NCI-H2081 (cell line): ENCODE measurements around the gene CUL3.

Experiments
- DNase-seq, 2 experiments: peaks; one replicate each; lab custom pipeline; 2025; lab: John Stamatoyannopoulos, UW

Gene CUL3

DNA sequence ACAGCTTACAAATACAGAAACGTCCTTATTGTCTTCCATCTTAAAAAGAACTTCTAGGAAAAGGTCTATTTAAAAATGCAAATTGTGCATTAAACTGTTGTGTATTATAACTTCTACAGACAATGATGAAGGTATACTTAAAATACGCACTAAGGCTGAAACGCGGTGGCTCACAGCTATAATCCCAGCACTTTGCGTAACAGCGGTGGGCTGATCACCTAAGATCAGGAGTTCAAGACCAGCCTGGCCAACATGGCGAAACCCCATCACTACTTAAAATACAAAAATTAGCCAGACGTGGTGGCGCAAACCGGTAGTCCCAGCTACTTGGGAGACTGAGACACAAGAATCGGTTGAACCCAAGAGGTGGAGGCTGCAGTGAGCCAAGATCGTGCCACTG lies 4.9 kb downstream of the CUL3 start:
- DNase-seq, result no peak

DNA sequence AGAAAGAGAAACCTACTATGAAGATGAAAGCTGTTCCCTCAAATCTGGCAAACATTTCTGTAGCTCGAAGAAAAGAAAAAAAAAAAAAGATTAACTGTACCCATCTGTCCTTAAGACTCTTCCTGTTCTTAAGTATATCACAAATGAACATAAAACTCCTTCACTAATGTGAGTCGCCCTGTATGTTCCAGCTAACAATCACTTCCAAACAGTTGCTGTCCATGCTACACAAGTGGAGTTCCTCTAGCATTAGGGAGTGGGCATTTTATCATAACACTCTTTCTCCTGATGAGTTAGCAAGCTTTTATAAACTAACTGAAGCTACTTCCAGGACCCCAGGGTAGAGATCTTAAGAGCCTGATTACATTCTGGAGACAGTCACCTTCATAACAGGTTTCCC lies 5.8 kb downstream of the CUL3 start:
- no peak for DNase-seq

DNA sequence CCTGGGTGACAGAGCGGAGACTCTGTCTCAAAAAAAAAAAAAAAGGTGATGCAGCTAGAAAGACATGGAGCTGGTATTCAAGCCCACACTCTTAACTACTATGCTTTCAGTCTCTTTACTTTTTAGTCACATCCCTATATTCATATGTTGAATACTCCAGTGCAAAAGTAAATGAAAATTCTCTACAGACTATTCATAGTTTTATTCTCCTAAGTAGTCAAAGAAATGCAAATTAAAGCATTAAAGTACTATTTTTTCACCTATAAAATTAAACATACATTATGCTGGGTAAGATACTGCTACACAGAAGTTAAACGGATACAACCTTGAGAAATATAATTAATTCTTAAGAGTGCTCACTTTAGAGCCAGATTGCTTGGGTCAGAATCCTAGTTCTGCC lies 7.6 kb downstream of the CUL3 start:
- DNase-seq, result no peak

DNA sequence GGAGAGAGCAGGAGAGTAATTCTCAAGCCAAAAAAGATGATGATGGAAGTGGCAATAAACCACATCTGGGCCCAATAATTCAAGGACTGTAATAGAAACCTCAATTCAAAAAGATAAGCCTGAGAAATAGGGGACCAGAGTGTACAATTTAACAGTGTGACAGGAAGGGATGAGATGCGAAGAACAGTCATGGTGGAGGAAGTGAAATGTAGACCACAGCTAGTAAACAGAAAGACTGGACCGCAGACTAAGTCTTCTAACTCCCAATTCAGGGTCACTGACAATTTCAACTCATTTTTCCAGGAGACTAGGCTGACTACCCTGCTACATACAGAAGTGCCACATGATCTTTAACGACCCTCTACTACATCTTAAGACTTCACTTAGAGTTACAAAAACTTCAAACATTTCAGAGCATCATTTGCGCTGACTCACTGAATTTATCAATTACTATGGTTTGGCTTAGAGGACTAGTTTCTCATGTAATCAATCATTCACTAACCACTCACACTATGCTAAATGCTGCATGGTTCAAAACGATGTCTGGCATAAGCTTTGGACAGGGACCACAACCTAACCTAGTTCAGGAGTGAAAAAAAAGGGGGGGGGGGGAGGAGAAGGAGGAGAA lies 9.0 kb downstream of the CUL3 start:
- no peak for DNase-seq

DNA sequence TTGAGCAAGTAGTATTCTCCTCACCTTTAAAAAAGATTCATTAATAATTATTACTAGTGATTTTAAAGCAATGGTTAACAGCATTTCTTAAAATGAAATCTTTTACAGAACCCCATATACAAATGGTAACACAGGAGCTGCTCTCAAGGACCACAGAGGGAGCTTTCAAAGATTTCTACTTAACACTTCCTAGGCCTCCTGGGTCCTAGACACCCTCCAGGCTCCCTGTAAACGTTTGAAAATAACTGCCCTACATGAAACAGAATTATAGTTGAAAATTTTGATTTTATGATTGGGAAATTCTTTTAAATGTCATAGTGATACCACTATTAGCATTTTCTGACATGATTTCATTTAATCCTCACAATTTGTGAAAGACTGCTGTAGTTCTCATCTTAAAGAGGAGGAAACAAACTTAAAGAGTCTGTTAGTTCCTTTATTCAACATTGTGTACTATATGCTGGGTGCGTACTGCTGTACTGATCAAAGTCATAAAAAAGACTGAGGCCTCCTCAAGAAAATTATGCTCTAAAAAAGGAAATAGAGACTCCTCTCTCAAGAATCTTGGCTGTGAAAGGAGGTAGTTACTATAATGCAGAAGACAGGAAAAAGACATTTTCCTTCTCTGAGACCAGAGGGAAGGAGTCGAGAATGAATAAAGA lies 10.6 kb downstream of the CUL3 start:
- DNase-seq, result no peak

DNA sequence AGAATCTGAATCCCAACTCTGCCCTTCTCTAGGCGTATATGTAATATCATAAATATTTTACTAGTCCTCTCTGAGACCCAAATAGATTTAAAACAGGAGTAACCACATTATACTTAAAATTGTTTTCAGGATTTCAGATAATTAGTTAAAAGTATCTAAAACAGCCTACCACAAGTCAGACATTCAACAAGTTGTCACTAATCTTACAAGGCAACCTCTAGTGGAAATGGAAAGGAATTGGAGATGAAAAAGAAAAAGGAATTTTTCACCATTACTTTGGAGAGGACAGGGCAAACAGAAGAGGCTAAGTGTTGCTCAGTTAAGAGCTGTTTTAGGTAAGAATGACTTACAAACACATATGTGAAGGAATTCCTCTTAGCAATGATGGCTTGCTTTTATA lies 11.4 kb downstream of the CUL3 start:
- DNase-seq, result no peak

DNA sequence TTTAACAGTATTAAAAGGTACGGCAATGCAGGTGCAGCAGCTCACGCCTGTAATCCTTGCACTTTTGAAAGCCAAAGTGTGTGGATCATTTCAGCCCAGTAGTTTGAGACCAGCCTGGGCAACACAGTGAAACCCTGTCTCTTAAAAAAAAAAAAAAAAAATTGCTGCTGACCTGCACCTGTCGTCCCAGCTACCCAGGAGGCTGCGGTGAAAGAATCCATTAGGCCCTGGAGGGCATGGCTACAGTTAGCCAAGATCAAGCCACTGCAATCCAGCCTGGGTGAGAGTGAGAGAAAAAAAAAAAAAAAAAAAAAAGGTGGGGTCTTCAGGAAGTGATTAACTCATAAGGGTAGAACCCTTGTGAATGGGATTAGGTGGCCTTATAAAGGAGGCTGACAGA lies 12.8 kb downstream of the CUL3 start:
- DNase-seq, result no peak

DNA sequence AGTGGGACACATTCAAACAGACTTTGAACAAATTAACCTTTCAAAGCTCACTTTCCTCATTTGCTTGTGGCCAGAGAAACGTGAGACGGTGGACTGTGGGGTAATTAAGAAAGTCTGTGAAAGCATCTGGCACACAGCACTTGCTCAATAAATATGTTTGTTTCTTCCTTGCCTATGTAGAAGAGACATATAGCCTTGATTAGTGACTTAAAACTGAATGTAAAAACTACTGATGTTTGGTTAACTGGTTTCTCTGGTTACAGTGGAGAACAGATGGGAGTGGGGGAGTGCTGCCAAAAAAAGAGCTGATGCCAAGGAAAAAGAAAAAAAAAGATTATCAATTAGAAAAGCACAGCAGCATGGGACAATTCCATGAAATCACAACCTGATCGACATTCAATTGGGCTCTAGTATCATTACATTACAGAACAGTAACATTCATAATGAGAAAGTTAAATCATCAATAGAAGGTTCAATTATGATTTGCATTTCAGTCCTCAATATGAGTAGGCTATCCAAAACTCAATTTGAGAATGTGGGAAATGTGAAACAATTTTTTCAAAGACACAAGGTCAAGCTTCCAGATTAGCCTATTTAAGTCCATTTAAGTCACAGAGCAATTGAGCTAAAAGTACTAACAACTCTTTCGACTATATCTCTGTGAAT lies 14.7 kb downstream of the CUL3 start:
- no peak for DNase-seq

DNA sequence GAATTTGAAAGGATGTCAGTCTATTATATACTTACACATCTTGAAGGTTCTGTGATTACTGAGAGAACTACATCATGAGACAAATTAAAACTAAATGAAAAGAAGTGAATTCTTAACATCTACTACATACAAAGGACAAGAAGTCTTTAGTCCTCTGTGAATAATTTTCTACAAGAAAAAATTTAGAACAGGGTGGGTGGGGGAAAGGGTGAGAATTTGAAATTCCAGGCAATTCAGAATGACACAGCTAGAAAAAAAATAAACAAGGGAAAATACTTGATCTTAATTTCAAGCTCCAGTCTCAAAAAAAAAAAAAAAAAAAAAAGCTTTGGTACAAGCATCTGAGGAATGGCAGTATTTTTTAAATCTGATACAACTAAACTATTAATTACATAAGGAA lies 15.5 kb downstream of the CUL3 start:
- DNase-seq, result no peak

DNA sequence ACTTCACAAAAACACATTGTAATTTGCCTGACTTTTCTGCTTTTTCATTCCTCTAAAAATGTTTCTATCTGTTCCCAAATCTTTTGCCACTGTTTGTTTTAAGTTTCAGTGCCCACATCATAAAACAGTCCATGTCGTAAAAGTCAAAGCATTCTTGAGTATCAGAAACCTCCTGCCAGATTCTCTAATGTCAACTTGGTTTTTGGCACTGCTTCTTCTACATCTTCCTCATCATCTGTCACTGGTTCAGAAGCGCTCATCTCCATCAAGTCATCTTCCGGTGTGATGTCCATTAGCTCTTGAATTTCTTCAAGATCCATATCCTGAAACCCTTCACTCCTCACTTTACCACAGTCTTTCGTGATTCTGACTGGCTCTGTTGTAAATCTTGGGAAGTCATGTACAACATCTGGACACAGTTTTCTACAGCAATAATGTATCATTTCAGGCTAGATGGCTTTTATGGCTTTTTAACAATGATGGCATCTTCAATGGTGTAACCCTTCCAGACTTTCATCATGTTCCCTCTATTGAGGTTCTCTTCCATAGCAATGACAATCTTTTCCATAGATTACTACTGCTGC lies 19.6 kb downstream of the CUL3 start:
- DNase-seq, result no peak

DNA sequence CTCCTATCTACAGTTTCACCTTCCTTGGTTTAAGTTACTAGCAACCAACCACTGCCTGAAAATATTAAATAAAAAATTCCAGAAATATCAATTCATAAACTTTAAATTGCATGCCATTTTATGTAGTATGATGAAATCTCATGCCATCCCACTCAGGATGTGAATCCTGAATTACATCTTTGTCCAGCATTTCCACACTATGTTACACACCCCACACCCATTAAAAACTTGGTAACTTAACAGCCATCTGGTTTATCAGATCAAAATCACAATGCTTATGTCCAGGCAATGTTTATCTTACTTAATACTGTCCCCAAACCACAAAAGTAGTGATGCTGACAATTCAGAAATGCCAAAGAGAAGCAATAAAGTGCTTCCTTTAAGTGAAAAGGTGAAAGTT lies 21.6 kb downstream of the CUL3 start:
- DNase-seq, result no peak

DNA sequence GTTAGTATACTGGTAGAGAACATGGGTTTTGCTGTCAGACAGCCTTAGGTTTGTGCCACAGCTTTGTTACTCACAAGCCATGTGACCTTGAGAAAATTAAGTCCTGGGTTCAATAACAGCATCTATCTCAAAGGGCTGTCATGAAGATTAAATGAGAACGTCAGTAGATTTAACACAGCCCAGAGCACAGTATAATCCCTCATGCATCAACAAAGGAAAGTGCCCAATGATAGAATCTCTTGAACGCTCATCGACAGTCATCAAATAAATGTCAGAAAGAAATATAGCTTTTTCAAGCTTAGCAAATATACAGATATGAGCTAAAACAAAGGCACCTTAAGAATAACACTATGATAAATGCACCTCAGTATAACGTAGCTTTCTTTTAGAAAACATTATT lies 22.3 kb downstream of the CUL3 start:
- no peak for DNase-seq

DNA sequence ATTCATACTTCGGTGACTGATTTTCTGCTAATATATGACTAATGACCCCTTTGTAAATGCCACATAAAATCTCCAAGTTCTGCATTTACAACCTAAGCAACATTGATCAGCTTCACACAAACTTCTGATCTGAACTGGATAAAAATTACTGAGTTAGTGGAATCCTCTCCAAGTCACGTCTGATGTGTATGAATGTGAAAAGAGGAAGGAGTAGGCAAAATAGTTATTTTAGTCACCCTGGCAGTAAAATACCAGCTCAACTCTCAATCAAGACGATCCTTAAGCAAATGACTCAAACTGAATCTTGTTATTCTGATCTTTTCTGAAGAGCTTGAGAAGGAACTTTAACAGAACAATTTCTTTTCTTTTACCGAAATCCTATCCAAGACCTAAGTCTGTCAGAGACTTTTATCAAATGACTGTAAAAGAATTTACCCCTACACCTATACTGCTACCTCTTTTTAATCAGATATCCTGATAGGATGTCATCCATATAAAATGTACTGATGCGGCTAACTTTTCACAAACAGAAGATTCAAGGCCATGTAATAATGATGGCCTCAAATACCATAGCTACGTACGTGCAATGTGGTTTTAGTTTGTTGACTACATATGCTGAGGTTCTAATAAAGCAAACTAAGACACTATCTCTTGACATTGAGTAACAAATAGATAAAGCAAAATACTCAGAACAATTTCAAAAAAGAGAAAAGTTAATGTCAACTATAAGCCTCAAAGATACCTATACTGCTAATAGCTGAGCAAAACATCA lies 23.7 kb downstream of the CUL3 start:
- DNase-seq, result no peak

DNA sequence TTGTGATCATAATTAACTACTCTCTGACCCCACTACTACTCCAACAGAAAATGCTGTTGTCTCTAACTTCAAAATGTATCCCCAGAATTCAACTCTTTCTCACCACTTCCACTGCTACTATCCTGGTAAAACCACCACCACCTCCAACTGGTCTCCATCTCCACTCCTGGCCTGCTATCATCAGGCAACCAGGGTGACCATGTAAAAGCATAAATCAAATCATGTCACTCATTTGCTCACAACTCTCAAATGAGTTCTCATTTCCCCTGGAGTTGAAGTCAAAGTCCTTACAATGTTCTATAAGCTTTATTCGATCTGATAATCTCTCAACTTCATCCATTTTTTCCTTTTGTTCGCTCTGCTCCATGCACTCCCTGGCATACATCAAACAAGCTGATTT lies 24.6 kb downstream of the CUL3 start:
- DNase-seq, result no peak

DNA sequence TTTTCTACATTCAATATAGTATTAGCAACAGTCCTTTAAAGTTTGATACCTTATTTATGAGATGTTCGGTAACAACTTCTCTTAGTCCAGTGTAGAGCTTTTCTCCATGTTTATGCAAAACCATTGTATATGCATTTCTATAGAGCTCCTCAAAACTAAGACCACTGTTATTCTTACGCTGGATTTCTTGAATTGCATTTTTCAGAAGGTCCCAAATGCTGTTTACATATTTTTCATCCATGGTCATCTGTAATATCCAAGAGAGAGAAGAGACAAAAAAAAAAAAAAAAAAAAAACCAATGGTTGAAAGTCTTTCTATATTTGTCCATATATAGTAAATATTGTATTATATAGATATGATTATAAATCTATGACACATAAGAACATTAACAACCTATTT lies 27.6 kb downstream of the CUL3 start:
- no peak for DNase-seq

DNA sequence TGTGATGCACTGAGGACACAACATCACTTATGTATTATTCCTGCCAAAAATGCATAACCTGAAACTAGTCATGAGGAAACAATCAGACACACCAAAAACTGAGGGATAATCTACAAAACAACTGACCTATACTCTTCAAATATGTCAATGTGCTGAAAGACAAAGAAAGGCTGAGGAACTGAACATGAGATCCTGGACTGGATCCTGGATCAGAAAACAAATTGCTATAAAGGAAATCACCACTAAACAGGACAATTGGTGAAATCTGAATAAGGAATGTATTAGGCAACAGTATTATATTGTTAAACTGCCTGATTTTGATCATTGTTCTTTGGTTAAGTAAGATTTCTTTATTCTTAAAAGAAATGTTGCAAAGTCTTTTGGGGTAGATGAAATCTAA lies 28.8 kb downstream of the CUL3 start:
- DNase-seq, result no peak

DNA sequence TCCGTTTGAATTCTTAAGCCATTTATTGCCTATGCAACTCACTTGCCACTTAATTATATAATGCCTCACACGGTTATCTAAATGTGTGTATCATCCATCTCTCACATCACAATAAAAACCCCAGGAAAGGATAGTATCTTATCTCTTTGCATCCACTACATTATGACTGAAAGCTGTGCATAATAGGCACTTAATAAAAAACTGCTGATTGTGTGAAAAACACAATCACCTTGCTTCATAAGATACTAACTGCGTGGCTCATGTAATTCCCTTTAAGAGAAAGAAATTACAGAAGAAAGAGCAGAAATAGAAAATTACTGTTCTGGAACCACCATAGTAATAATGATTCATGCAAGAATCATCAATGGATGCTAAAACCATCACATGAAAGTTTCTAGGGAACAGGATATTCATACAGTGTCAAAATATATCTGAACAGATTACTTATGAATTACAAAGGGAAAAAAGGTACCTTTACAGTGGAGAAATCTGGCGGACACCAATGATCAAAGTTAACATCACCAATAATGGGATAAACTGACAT lies 29.3 kb downstream of the CUL3 start:
- no peak for DNase-seq

DNA sequence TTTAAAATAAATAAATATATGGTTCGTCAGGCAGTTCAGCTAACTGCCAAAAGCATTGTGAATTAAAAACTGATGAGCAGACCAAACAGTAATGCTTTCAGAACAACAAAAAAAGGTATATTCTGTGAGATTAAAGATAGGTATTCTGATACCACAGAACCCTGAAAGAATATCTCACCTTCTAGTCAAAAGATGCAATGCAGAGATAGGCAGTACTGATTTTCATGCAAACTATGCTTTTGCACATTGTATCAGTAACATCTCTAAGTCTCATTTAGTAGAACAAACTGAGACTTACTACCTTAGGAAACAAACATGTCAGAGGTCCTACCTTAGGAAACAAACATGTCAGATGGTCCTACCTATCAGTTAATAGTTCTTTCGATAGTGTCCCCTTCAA lies 32.4 kb downstream of the CUL3 start:
- DNase-seq, result no peak

DNA sequence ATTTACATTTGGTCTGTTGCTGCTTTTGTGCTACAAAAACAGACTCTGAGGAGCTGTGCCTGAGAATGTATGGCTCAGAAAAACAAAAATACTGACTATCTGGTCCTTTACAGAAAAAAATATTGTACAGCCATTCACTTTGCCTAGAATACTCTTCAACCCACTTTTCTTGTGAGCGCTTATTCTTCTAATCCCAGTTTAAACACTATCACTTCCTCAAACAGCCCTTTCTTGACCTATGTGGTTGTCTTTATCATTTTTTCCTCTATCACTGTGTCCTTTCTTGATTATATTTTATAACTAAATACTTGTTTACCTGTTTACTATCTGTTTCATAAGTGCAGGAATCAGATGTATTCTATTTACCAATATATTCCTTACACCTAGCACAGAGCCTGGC lies 33.5 kb downstream of the CUL3 start:
- no peak for DNase-seq

DNA sequence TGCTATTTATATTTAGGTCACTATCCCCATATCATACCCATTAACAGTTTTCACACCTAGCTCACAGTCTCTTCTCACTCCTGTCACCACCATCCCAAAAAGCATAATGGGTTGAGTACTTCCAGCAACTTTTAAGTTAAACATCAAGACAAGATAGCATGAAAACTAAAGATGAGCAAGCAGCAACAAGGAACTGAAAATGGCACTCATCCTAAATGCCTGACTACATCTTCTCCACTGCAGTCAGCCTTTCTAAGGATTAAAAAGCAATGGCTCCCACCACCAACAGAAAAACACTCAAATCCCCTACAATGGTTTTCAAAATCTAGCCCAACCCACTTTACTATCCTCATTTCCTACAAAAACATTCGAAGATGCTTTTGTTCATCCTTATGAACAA lies 38.2 kb downstream of the CUL3 start:
- no peak for DNase-seq

DNA sequence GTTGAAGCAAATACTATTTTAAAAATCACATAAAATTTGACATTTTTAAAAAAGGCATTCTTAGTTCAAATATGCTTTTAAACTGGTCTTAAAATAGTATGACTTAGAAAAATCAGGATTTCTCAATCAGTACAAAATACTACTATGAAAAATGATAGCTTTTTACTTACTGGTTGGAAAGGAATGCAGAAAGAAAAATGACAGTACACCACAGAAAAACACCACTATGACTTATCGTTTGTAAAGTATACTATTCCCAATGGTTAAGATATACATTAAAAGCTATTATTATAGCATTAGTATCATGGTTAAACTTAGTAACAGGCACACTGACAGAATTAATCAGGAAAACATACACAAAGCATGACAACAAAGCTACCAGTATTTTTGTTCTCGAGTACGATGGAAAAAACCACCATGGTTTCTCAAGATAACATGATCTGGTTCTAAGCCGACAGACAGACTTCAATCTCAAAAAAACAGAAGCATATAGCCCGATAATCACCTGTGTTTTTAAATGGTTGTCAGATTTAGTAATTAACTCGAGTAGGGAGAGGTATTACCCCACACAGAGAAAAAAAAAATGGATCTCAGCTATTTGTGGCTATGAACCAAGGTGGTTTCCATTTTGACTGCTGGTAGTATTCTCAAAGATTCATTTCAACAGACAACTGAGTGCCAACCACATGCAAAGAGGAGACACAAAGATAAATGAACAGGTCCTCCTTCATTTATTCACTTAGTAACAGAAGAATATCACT lies 39.1 kb downstream of the CUL3 start:
- DNase-seq, result no peak

DNA sequence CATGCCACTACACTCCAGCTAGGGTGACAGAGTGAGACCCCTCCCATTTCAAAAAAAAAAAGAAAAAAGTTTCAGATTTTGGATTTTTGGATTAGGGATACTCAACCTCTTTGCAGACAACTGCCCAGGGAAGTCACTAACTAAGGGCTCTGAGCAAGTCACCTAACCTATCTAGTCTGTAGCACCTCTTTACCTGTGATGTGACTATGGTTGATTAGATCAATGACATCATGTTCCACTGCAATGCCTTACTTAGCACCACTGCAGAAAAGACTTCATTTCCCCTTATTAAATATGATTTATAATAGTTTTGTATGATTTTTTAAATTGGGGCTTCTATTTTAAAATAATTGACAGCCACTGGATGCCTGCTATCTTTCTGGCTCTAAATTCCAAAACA lies 41.2 kb downstream of the CUL3 start:
- no peak for DNase-seq
